Measurements from ENCODE around the gene GPAM.
"Not testable (repeated sequence)": the region's sequence is repeated elsewhere in the genome, so short reads cannot be mapped to it uniquely, and the experiment has no call there.

Gene GPAM

GRCh38 chr10:112217386-112218035, 33.9 kb upstream of the GPAM start:
- DNase-seq (ENCODE audit: insufficient read length, low spot score) (no peak), FAIRE-seq (no peak)

GRCh38 chr10:112216966-112217365, 33.4 kb upstream of the GPAM start:
- DNase-seq (ENCODE audit: insufficient read length, low spot score) (no peak), FAIRE-seq (no peak)

- FAIRE-seq (no peak), DNase-seq (ENCODE audit: insufficient read length, low spot score) (no peak)
Observed at GRCh38 chr10:112216151-112216550, 32.6 kb upstream of the GPAM start.

- FAIRE-seq (no peak), DNase-seq (ENCODE audit: insufficient read length, low spot score) (no peak)
Observed at GRCh38 chr10:112215342-112215774, 31.8 kb upstream of the GPAM start.

GRCh38 chr10:112214298-112214926, 30.8 kb upstream of the GPAM start:
- DNase-seq (ENCODE audit: insufficient read length, low spot score) (no peak), FAIRE-seq (no peak)

- DNase-seq (ENCODE audit: insufficient read length, low spot score) (no peak), FAIRE-seq (no peak)
Observed at GRCh38 chr10:112213836-112214235, 30.3 kb upstream of the GPAM start.

GRCh38 chr10:112213098-112213823, 29.7 kb upstream of the GPAM start:
- no peak for DNase-seq (ENCODE audit: insufficient read length, low spot score)
- FAIRE-seq, result no peak

- FAIRE-seq (no peak), DNase-seq (ENCODE audit: insufficient read length, low spot score) (no peak)
Observed at GRCh38 chr10:112210666-112211065, 27.1 kb upstream of the GPAM start.

- DNase-seq (ENCODE audit: insufficient read length, low spot score) (no peak), FAIRE-seq (no peak)
Observed at GRCh38 chr10:112209684-112210131, 26.1 kb upstream of the GPAM start.

- FAIRE-seq (no peak), DNase-seq (ENCODE audit: insufficient read length, low spot score) (no peak)
Observed at GRCh38 chr10:112208997-112209396, 25.4 kb upstream of the GPAM start.

GRCh38 chr10:112208292-112208691, 24.7 kb upstream of the GPAM start:
- DNase-seq (ENCODE audit: insufficient read length, low spot score), result no peak
- FAIRE-seq, result no peak

GRCh38 chr10:112203328-112204076, 19.9 kb upstream of the GPAM start:
- peak; percentile 60 for FAIRE-seq
- no peak for DNase-seq (ENCODE audit: insufficient read length, low spot score)

GRCh38 chr10:112202561-112203241, 19.1 kb upstream of the GPAM start:
- DNase-seq (ENCODE audit: insufficient read length, low spot score) (no peak), FAIRE-seq (peak; percentile 82)

- FAIRE-seq (peak; percentile 53), DNase-seq (ENCODE audit: insufficient read length, low spot score) (no peak)
Observed at GRCh38 chr10:112202076-112202475, 18.5 kb upstream of the GPAM start.

- FAIRE-seq (no peak), DNase-seq (ENCODE audit: insufficient read length, low spot score) (no peak)
Observed at GRCh38 chr10:112201334-112201733, 17.8 kb upstream of the GPAM start.

GRCh38 chr10:112200259-112200658, 16.7 kb upstream of the GPAM start:
- FAIRE-seq; DNase-seq (ENCODE audit: insufficient read length, low spot score): not testable (repeated sequence)

- DNase-seq (ENCODE audit: insufficient read length, low spot score); FAIRE-seq: not testable (repeated sequence)
Observed at GRCh38 chr10:112197662-112198061, 14.1 kb upstream of the GPAM start.

GRCh38 chr10:112195224-112195623, 11.7 kb upstream of the GPAM start:
- FAIRE-seq (no peak), DNase-seq (ENCODE audit: insufficient read length, low spot score) (no peak)

- DNase-seq (ENCODE audit: insufficient read length, low spot score) (no peak), FAIRE-seq (no peak)
Observed at GRCh38 chr10:112191791-112192190, 8.2 kb upstream of the GPAM start.

GRCh38 chr10:112191041-112191590, 7.6 kb upstream of the GPAM start:
- FAIRE-seq, result no peak
- DNase-seq (ENCODE audit: insufficient read length, low spot score), result no peak

Data from GM19239 (cell line).